Measurements from ENCODE around the gene RDH11.

RDH11 gene

DNA sequence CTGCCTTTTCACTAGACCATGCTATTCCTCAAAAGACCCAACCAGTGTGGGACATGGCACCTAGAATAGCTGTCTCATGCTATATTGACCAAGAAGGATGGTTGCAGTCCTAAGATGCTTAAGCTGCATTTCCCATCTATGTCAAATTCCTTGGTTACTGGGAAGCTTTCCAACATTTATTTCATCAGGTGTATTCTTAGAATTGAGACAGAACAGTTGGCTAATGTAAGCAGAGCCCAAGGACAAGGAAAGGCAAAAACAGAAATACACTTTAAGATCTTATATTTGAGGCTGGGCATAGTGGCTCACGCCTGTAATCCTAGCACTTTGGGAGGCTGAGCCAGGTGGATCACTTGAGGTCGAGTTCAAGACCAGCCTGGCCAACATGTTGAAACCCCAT is 51.1 kb downstream of the RDH11 start:
- DNase-seq: no peak

GRCh38 chr14:67643713-67644112 is 51.9 kb downstream of the RDH11 start:
- DNase-seq: no peak

DNA sequence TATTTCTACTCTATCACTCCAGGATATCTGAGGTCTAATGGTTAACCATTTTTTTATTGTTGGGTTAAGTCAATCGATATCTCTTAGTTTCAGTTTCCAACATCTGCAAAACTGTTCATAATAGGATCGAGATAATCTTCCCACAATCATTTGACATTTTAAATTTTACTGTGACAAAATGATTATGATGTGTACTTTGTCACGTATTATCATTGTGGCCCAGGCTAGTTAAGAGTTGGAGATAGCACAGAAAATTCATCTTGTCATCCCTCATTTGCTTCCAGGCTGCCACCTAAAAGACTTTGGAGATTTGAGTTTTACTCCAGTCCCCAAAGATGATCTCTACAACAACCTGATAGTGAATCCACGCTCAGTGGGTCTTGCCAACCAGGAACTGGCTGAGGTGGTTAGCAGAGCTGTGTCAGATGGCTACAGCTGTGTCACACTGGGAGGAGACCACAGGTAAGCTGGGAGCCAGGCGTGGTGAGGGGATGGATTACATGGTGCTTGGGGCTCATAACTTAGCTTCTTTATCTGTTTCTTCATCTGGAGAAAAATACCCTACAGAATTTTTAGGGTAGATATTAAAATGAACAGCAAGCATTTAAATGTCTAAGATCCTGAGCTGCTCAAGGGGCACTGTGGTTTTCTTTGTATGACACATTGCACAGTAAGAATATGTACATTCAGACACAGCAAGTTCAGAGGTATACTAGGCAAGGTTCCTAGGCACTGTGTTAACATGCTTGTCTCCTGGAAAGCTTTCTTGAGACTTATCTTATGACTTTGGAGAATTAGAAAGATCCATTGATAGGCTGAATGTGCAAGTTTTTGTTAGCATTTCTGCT is 53.4 kb downstream of the RDH11 start:
- DNase-seq: peak; percentile 46

GRCh38 chr14:67641480-67641879 is 54.1 kb downstream of the RDH11 start:
- no peak for DNase-seq

DNA sequence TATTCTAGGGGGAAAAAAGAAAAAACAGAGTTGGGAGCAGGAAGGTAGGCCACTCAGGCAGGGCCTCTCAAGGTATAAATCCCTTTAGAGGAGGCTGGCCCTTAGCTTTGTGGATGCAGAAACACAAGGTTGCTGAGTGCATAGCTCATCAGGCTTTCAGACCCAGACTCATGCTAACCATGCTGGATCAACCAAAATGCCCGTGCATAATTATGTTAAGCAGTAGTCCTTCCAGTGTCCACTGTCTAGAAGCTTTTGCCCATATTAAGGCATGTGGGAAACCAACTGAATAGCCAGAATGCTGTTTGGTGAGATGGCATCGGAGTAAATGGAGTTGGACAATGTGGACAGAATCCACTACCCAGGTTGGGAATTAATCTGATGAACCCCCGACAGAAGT is 56.9 kb downstream of the RDH11 start:
- DNase-seq: no peak

DNA sequence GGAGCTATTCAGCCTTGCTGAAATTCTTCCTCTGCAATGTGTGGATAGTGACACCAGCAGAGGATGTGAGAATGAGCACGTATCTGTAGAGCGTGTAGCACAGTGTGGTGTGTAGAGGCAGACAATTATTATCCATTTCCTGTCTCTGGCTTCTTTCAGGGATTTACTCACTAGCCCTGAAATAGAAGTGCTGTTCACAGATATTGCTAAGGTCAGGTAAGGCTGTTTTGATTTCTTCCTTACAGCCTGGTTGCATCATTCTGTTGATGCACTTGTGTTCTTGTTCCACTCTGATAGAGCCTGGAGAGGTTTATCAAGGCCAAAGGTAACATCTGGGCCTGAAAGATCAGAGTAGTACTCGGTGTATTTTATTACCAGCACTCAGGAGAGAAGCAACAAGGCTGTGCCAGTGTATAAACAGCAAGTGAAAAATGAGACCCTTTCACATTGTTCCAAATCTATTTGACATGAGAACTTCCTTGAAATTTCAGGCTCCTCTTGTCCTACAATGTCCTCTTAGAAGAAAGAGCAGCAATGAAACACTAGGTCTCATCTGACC is 59.1 kb downstream of the RDH11 start:
- DNase-seq: no peak

GRCh38 chr14:67633451-67634147 is 62.0 kb downstream of the RDH11 start:
- no peak for DNase-seq

- DNase-seq: no peak
These were observed 64.6 kb downstream of the RDH11 start for GRCh38 chr14:67630938-67631337.

DNA sequence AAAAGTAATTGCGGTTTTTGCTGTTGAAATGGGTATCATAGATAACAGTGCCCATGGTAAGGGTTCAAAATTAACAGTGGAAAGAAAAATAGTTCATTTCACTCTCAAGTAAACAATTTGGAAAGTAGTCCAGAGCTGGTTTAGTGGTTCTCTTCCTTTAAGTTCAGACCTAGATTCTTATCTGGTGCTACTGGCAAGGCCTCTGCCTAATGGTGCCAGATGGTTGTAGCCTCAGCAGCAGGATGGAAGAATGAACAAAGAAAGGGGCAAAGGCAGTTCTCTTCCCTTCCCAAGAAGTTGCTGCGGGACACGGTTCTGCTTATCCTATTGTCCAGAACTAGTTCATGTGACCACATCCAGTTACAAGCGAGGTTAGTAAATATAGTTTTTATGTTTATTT is 65.4 kb downstream of the RDH11 start:
- DNase-seq: no peak

- no peak for DNase-seq
These were observed 68.0 kb downstream of the RDH11 start for GRCh38 chr14:67627519-67627918.

All from hematopoietic multipotent progenitor cell treated with erythropoietin and hydrocortisone succinate and interleukin-3 and kit ligand, for 4 days (in vitro differentiated cells).